H54 (cell line): ENCODE data around the gene CDK14.

Source experiments
- DNase-seq: peaks from one replicate; pipeline ENCODE4 v3.0.0; 2011; ENCODE audit warnings: low spot score, mixed read lengths; ENCODE audit not compliant: insufficient read length
- FAIRE-seq: peaks from 3 replicates; lab custom pipeline; 2011; peaks lifted over from hg19 to GRCh38; lab: Jason Lieb, UNC
- POLR2A ChIP-seq: IDR thresholded peaks from 2 replicates; pipeline ENCODE4 v1.6.1; 2011; ENCODE audit warnings: low read depth, mild to moderate bottlenecking, low read length

The CDK14 gene

GRCh38 chr7:91086200-91086599, 490.1 kb downstream of the CDK14 start:
- TF ChIP-seq POLR2A = no peak
- DNase-seq = no peak
- FAIRE-seq = no peak

GRCh38 chr7:91088156-91088555, 492.0 kb downstream of the CDK14 start:
- TF ChIP-seq POLR2A = no peak
- FAIRE-seq (no peak), DNase-seq (no peak)

GRCh38 chr7:91088691-91089090, 492.6 kb downstream of the CDK14 start:
- no peak for TF ChIP-seq POLR2A
- no peak for DNase-seq
- no peak for FAIRE-seq

GRCh38 chr7:91089382-91089963, 493.4 kb downstream of the CDK14 start:
- no peak for TF ChIP-seq POLR2A
- no peak for FAIRE-seq
- no peak for DNase-seq

GRCh38 chr7:91090684-91091083, 494.6 kb downstream of the CDK14 start:
- no peak for DNase-seq
- no peak for TF ChIP-seq POLR2A
- FAIRE-seq = no peak

- FAIRE-seq (no peak), DNase-seq (no peak)
- no peak for TF ChIP-seq POLR2A
These were observed 495.5 kb downstream of the CDK14 start for GRCh38 chr7:91091631-91092030.

- no peak for TF ChIP-seq POLR2A
- DNase-seq = no peak
- no peak for FAIRE-seq
These were observed 497.1 kb downstream of the CDK14 start for GRCh38 chr7:91093181-91093580.

GRCh38 chr7:91098566-91098965, 502.4 kb downstream of the CDK14 start:
- no peak for TF ChIP-seq POLR2A
- FAIRE-seq = no peak
- no peak for DNase-seq

GRCh38 chr7:91103363-91103762, 507.2 kb downstream of the CDK14 start:
- DNase-seq (no peak), FAIRE-seq (no peak)
- no peak for TF ChIP-seq POLR2A

- TF ChIP-seq POLR2A = no peak
- no peak for DNase-seq
- peak; percentile 38 for FAIRE-seq
These were observed 511.3 kb downstream of the CDK14 start for GRCh38 chr7:91107460-91107859.

- TF ChIP-seq POLR2A = no peak
- no peak for FAIRE-seq
- no peak for DNase-seq
These were observed 513.1 kb downstream of the CDK14 start for GRCh38 chr7:91109200-91109599.

- TF ChIP-seq POLR2A = no peak
- DNase-seq (no peak), FAIRE-seq (no peak)
These were observed 516.8 kb downstream of the CDK14 start for GRCh38 chr7:91112902-91113341.

GRCh38 chr7:91114232-91114631, 518.1 kb downstream of the CDK14 start:
- TF ChIP-seq POLR2A = no peak
- DNase-seq (no peak), FAIRE-seq (no peak)

- FAIRE-seq (no peak), DNase-seq (no peak)
- no peak for TF ChIP-seq POLR2A
These were observed 530.6 kb downstream of the CDK14 start for GRCh38 chr7:91126762-91127161.

GRCh38 chr7:91127325-91127724, 531.2 kb downstream of the CDK14 start:
- FAIRE-seq = no peak
- TF ChIP-seq POLR2A = no peak

More at GRCh38 chr7:91127325-91127724, 531.2 kb downstream of the CDK14 start:
- DNase-seq = no peak
